Choroid plexus epithelial cell (primary cell): ENCODE results near the gene SNX27.
"Not testable (repeated sequence)": the region's sequence is repeated elsewhere in the genome, so short reads cannot be mapped to it uniquely, and the experiment has no call there.

Experiments used
- DNase-seq: peaks from one replicate; pipeline ENCODE4 v3.0.0-alpha.2; 2010; ENCODE audit warnings: low read depth
- H3K4me3 ChIP-seq: 2 replicates; pipeline ENCODE4 v1.5.1; 2011; ENCODE audit warnings: low read depth, mild to moderate bottlenecking, control low read depth, low read length, moderate library complexity
- TF ChIP-seq, protein P1 (sequence below): conservative IDR thresholded peaks from 2 replicates; pipeline ENCODE4 v1.5.1; 2011; ENCODE audit warnings: low read depth, mild to moderate bottlenecking, control low read depth, inconsistent platforms, low read length, moderate library complexity

SNX27 gene

DNA sequence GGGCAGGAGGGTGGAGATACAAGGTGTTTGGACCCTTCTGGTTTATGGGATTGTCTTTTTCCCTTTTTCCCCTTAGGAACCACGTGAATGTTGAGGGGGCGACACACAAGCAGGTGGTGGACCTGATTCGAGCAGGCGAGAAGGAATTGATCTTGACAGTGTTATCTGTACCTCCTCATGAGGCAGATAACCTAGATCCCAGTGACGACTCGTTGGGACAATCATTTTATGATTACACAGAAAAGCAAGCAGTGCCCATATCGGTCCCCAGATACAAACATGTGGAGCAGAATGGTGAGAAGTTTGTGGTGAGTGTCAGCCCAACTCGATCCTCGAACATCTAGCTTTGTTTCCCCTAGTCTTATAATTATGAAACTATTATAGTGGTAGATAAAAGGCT, 27.0 kb downstream of the SNX27 start:
- TF ChIP-seq, protein P1, sequence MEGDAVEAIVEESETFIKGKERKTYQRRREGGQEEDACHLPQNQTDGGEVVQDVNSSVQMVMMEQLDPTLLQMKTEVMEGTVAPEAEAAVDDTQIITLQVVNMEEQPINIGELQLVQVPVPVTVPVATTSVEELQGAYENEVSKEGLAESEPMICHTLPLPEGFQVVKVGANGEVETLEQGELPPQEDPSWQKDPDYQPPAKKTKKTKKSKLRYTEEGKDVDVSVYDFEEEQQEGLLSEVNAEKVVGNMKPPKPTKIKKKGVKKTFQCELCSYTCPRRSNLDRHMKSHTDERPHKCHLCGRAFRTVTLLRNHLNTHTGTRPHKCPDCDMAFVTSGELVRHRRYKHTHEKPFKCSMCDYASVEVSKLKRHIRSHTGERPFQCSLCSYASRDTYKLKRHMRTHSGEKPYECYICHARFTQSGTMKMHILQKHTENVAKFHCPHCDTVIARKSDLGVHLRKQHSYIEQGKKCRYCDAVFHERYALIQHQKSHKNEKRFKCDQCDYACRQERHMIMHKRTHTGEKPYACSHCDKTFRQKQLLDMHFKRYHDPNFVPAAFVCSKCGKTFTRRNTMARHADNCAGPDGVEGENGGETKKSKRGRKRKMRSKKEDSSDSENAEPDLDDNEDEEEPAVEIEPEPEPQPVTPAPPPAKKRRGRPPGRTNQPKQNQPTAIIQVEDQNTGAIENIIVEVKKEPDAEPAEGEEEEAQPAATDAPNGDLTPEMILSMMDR, result no peak
- no peak overlapping the region for H3K4me3 ChIP-seq
- no peak for DNase-seq

DNA sequence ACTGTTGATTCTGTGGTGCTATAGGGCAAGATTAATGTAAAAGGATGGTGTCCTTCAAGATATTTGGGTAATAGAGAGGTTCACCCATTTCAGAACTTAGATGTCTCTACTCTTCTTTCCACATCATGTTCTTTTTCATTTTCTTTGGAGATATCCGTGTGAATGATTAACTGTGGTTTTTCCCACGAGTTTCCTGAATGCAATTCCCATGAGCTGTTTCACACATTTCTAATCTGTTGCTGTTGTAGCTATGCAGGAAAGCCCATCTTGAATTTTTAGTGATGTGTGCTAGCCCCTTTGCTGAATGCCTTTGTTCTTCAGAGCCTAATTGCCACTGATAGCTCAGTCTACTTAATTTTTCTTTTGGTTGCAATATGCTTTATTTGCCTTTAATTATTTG, 27.6 kb downstream of the SNX27 start:
- H3K4me3 ChIP-seq, result no peak overlapping the region
- DNase-seq, result peak; percentile 53
- TF ChIP-seq, protein P1, result no peak

DNA sequence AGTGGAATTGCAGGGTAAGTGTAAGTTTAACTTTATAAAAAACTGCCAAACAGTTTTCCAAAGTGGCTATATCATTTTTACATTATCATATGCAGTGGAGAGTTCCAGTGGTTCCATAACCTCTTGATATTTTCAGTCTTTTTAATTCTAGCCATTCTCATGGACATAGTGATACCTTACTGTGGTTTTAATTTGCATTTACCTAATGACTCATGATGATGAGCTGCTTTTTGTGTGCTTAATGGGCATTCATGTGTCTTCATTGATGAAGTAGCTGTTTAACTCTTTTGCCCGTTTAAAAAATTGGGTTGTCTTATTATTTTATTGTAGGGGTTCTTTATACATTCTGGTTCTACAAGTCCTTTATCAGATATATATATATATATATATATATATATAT, 29.4 kb downstream of the SNX27 start:
- no peak for DNase-seq
- TF ChIP-seq, protein P1, result no peak
- no peak overlapping the region for H3K4me3 ChIP-seq

DNA sequence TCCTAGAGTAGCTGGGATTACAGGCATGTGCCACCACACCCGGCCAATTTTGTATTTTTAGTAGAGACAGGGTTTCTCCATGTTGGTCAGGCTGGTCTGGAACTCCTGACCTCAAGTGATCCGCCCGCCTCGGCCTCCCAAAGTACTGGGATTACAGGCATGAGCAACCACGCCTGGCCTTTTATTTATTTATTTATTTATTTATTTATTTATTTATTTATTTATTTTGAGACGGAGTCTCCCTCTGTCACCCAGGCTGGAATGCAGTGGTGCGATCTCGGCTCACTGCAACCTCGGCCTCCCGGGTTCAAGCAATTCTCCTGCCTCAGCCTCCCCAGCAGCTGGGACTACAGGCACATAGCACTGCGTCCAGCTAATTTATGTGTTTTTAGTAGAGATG, 31.2 kb downstream of the SNX27 start:
- DNase-seq, H3K4me3 ChIP-seq: not testable (repeated sequence)

DNA sequence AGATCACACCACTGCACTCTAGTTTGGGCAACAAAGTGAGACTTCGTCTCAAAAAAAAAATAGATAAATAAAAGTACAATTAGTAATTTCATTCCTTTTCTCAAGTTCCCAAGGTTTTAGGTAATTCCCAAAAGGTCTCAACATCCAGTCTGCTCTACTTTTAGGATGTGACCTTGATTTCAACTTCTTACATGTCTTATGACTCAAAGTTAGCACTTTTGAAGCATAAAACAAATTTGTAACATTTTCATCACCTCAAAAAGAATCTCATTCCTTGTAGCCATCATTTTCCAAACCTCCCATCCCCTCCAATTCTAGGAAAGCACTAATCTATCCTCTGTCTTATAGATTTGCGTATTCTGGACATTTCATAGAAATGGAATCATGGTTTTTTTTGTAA, 32.2 kb downstream of the SNX27 start:
- no peak overlapping the region for H3K4me3 ChIP-seq
- no peak for DNase-seq
- TF ChIP-seq, protein P1, result no peak

DNA sequence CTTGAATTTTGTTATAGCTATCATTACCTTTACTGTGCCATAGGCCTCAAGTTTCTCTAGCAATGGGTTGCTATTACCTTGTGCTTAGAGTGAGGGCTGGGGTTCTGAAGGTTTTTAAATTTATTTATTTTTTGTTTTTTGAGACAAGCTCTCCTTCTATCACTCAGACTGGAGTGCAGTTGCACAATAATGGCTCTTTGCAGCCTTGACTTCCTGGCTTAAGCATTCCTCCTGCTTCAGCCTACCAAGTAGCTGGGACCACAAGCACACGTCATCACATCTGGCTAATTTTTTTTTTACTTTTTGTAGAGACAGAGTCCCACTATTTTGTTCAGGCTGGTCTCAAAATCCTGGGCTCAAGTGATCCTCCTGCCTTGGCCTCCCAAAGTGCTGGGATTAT, 41.5 kb downstream of the SNX27 start:
- peak; percentile 95 for DNase-seq
- no peak overlapping the region for H3K4me3 ChIP-seq
- TF ChIP-seq, protein P1, result no peak

DNA sequence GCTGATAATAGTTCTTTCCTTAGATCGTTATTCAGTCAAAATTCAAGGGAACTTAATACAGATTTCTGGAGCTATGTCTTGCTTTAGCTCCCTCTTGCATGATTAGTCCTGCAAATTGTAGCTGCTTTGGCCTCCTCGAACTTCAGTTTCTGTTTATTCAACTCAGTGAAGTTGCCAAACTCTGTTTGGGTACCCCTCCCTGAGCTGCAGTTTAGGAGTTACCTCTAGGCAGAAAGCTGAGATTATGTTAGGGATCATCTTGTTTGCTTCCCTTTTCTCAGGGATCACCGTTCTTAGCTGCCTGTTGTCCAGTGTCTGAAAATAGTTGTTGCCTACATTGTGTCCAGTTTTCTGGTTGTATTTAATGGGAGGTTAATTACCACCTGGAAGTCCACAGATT, 43.5 kb downstream of the SNX27 start:
- DNase-seq, result peak; percentile 43
- TF ChIP-seq, protein P1, result no peak
- no peak overlapping the region for H3K4me3 ChIP-seq

DNA sequence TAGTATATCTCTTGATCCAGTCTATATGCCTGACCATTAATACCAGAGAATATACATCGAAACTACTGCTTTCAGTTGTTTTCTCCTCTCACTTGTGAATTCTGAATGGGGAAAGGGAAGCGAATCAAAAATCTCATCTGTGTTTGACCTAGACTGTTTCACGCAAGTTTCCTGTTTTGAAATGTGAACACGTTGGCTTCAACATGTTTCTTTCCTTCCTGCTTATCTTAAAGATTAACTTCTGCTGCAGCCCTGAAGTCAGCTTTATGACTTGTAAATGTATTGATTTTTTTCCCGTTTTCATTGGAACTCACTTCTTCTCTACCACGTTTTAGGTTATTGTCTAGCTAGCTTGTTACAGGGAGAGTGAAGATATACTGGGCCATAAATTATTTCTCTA, 49.9 kb downstream of the SNX27 start:
- no peak for DNase-seq
- TF ChIP-seq, protein P1, result no peak
- H3K4me3 ChIP-seq, result no peak overlapping the region
